Measurements from ENCODE around the gene HPCAL1. TPM values are rescaled to one million over a fixed set of nuclear protein-coding genes. Genes with fewer than 3 reads are reported as not detected.

HPCAL1 gene
- total RNA-seq, 1 donor from 2014 or later = 15.9 TPM

DNA sequence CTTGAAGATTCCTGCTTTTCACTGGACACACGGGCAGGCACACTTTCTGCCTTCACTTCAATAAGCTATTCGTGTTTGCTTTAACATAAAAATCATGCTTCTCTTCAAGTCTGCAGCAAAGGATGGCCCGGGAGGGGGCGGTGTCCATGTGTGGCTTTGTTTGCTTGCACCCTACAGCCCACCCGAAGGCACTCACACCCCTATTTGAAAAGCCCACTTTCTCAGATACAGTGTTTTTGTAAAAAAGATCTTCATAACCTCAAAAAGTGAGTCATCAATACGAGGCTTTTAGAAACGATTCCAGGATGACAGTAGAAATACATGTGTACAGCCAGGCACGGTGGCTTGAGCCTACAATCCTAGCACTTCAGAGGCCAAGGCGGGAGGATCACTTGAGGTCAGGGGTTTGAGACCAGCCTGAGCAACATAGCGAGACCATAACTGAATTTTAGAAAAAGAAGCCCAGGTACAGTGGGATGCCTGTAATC is 36.5 kb upstream of the HPCAL1 start:
- no peak overlapping the region for H3K27ac Mint-ChIP-seq
- POLR2A ChIA-PET = no interaction called here
- ATAC-seq (ENCODE audit: low read depth) (no peak), DNase-seq (no peak)
- H3K9me3 Mint-ChIP-seq = no peaks in the 10 kb centered on the region
- peaks cover 6% of the 10 kb centered on the region for H3K4me1 Mint-ChIP-seq
- CTCF ChIA-PET = interaction anchor here (3.0 kb wide), 1 partner anchor 169 kb away, joined by 9 read pairs; no protein-coding TSS in a partner anchor
- TF ChIP-seq, protein P1, sequence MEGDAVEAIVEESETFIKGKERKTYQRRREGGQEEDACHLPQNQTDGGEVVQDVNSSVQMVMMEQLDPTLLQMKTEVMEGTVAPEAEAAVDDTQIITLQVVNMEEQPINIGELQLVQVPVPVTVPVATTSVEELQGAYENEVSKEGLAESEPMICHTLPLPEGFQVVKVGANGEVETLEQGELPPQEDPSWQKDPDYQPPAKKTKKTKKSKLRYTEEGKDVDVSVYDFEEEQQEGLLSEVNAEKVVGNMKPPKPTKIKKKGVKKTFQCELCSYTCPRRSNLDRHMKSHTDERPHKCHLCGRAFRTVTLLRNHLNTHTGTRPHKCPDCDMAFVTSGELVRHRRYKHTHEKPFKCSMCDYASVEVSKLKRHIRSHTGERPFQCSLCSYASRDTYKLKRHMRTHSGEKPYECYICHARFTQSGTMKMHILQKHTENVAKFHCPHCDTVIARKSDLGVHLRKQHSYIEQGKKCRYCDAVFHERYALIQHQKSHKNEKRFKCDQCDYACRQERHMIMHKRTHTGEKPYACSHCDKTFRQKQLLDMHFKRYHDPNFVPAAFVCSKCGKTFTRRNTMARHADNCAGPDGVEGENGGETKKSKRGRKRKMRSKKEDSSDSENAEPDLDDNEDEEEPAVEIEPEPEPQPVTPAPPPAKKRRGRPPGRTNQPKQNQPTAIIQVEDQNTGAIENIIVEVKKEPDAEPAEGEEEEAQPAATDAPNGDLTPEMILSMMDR (IDR thresholded peaks at IDR 0.05) = no peak
- H3K27me3 Mint-ChIP-seq = peaks cover 2% of the 10 kb centered on the region
- intact Hi-C loops (cut with micrococcal nuclease) = no loop called here
- no peaks in the 10 kb centered on the region for H3K36me3 Mint-ChIP-seq (ENCODE audit: low read depth)
- H3K4me3 Mint-ChIP-seq = no peak overlapping the region

DNA sequence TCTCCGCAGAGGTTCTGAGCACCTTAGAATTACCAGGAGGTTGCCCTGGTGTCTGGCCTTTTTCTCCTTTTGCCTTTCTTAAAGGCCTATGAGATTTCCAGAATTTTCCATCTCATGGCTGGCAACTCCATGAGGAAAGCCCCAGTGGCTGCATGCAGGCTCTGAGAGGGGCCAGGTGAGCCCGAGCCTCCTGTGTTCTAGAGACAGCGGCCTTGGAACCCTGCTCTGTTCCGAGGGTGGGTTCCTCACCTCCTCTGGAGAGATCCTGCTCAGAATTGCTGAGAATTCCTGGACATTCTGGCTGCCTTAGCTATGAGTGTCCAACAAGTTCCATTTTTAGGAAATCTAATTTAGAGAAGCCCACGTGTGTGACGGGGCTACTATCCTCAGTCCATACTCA is 35.7 kb upstream of the HPCAL1 start:
- Mint-ChIP-seq H3K27ac (no peak overlapping the region), H3K4me3 (no peak overlapping the region), H3K4me1 (peaks cover 6% of the 10 kb centered on the region), H3K36me3 (ENCODE audit: low read depth) (no peaks in the 10 kb centered on the region), H3K27me3 (peaks cover 2% of the 10 kb centered on the region), H3K9me3 (no peaks in the 10 kb centered on the region)
- intact Hi-C loops (cut with micrococcal nuclease) = no loop called here
- TF ChIP-seq, protein P1 (IDR thresholded peaks at IDR 0.05) = no peak
- ChIA-PET CTCF (interaction anchor here (1.1 to 3.0 kb wide), 2 partner anchors 18 to 168 kb away, joined by 3 to 9 read pairs; no protein-coding TSS in a partner anchor), POLR2A (no interaction called here)
- DNase-seq (no peak), ATAC-seq (ENCODE audit: low read depth) (no peak)

DNA sequence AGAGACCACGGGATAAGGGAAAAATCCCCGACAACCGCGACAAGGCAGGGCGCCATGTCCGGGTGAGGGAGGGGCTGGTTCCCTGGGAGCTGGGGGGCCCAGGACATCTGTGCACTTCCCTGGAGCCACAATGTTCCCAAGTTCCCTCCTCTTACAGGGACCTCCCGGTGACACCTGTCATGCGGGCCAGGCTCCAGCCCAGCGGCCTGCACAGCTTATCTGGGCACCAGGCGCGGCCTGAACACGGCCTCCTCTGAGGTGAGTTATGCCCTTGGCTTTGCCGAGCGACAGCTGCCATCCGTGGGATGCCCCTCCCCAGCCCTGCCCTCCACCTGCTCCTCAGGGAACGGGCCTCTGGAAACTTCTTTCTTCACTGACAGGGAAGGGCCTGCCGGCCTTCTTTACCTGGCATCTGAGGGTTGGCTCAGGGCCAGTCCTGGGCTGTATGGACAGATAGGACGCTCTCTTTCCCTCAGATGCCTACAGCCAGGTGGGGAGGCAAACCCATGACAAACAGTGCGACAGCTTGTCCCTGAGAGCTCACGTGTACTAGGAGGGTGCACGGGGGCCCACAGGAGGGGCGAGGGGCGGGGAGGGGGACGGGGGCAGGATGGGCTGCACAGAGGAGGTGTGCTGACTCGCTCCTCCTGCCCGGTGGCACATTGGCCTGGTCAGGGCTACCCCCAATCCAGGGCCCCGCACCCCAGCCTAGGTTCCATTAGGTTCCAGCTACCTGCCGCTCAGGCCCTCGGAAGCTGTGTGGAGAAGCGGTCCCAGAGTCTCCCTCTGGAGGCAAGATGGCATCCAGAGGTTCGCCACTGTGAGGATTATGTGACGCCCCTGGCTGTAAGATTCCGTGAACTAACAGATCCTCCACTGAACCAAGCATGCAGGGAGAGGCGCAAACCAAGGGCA is 34.9 kb upstream of the HPCAL1 start:
- H3K9me3 Mint-ChIP-seq = no peaks in the 10 kb centered on the region
- H3K36me3 Mint-ChIP-seq (ENCODE audit: low read depth) = no peaks in the 10 kb centered on the region
- DNase-seq (no peak), ATAC-seq (ENCODE audit: low read depth) (no peak)
- TF ChIP-seq, protein P1 (IDR thresholded peaks at IDR 0.05) = no peak
- intact Hi-C loops (cut with micrococcal nuclease) = no loop called here
- H3K27ac Mint-ChIP-seq = no peak overlapping the region
- no peaks in the 10 kb centered on the region for H3K27me3 Mint-ChIP-seq
- no peak overlapping the region for H3K4me3 Mint-ChIP-seq
- POLR2A ChIA-PET = no interaction called here
- CTCF ChIA-PET = interaction anchor here (1.1 to 4.7 kb wide), 3 partner anchors 18 to 168 kb away, joined by 3 to 41 read pairs (median 9); no protein-coding TSS in a partner anchor
- peaks cover 6% of the 10 kb centered on the region for H3K4me1 Mint-ChIP-seq

DNA sequence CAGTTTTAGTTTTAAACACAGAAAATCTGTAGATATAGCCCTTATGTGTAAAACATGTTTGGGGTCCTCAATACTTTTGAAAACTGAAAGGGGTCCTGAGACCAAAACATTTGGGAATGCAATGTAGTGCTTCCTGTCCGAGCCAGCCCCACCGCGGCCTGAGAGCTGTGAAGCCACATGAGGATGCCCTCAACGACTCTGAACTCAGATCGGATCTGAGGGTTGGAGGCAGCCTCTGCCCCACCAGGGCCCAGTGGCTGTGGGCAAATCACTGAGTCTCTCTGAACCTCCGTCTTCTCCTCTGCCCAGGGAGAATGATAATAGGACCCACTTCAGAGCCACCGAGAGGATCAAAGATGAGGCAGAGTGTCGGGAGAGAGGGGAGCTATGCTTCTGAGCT is 33.4 kb upstream of the HPCAL1 start:
- Mint-ChIP-seq H3K27me3 (no peaks in the 10 kb centered on the region), H3K9me3 (no peaks in the 10 kb centered on the region), H3K36me3 (ENCODE audit: low read depth) (no peaks in the 10 kb centered on the region), H3K4me1 (peaks cover 6% of the 10 kb centered on the region), H3K27ac (no peak overlapping the region), H3K4me3 (no peak overlapping the region)
- CTCF ChIA-PET = interaction anchor here (1.3 to 4.7 kb wide), 3 partner anchors 111 to 166 kb away, joined by 4 to 46 read pairs (median 41); no protein-coding TSS in a partner anchor
- no peak for ATAC-seq (ENCODE audit: low read depth)
- no peak for DNase-seq
- TF ChIP-seq, protein P1 (IDR thresholded peaks at IDR 0.05) = no peak
- intact Hi-C loops (cut with micrococcal nuclease) = no loop called here
- POLR2A ChIA-PET = no interaction called here

Data from activated B cell treated with CpG ODN at 0.5 μM for 24 hours (primary cell).